ENCODE results near the gene PCNX3. TPM values are rescaled to one million over a fixed set of nuclear protein-coding genes. Genes with fewer than 3 reads are reported as not detected.
A peak's percentile ranks its signal among the peaks of the same experiment; 100 is the strongest.

Gene PCNX3
- total and polyA plus RNA-seq, 7 experiments from 2014 or later, result 2.2 to 64.9 (median 54.9) TPM

DNA sequence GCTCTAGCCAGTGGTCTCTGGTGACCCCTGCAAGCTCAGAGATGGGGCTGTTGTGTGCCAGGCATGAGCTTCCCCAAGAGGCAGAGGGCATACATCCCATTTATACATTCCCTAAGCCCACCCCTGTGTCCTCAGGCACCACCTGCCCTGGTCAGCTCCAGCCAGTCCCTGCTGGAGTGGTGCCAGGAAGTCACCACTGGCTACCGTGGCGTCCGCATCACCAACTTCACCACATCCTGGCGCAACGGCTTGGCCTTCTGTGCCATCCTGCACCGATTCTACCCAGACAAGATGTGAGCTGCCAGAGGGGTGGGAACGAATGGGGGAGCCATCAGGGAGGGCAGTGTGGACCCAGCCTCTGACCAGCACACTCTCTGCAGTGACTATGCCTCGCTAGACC, 31.5 kb upstream of the PCNX3 start:
- peaks cover 16 to 51% (median 32%) of the 10 kb centered on the region in 7 donors for H3K4me1 Mint-ChIP-seq
- no peak for ATAC-seq
- POLR2A ChIA-PET, result interaction anchor here (0.5 to 1.2 kb wide), 3 partner anchors 9 to 526 kb away, joined by 3 to 5 read pairs (median 3); partner anchors contain the start of genes EHBP1L1 and KCNK7
- CTCF ChIA-PET, result interaction anchor here (12.7 kb wide), 1 partner anchor 46 kb away, joined by 126 read pairs; no protein-coding TSS in a partner anchor
- DNase-seq, result no peak
- Histone ChIP-seq H3K9me3 (ENCODE audit: control insufficient read depth in 2 of 3, low read length in 3 of 3) (no peaks in the 10 kb centered on the region), H3K36me3 (ENCODE audit: control insufficient read depth in 2 of 3, insufficient read depth in 3 of 3, low read length in 3 of 3) (peaks cover 10 to 70% (median 17%) of the 10 kb centered on the region in 3 experiments), H3K27me3 (ENCODE audit: control insufficient read depth in 2 of 2, insufficient read depth in 2 of 2, low read length in 2 of 2) (no peaks in the 10 kb centered on the region), H3K4me3 (ENCODE audit: low read length) (no peak overlapping the region), H3K4me1 (ENCODE audit: control insufficient read depth in 2 of 2, insufficient read depth in 2 of 2, low read length in 2 of 2) (peaks cover 11 to 16% of the 10 kb centered on the region in 2 donors), H3K27ac (ENCODE audit: low read depth, low read length) (no peak overlapping the region)
- no peak overlapping the region for H3K4me3 Mint-ChIP-seq
- peak overlapping the region in 4 of 9 donors; percentile 28 to 73 (median 52) for H3K27ac Mint-ChIP-seq
- intact Hi-C loops (cut with micrococcal nuclease), result no loop called here
- H3K36me3 Mint-ChIP-seq, result peaks cover 0 to 17% (median 6%) of the 10 kb centered on the region in 5 donors
- peaks cover 0 to 2% (median 0%) of the 10 kb centered on the region in 11 donors for H3K9me3 Mint-ChIP-seq
- H3K27me3 Mint-ChIP-seq, result no peaks in the 10 kb centered on the region

- peaks cover 16 to 53% (median 31%) of the 10 kb centered on the region in 7 donors for H3K4me1 Mint-ChIP-seq
- no peak overlapping the region for H3K27ac ChIP-seq (ENCODE audit: low read depth, low read length)
- H3K4me1 ChIP-seq (ENCODE audit: control insufficient read depth in 2 of 2, insufficient read depth in 2 of 2, low read length in 2 of 2), result peaks cover 11 to 16% of the 10 kb centered on the region in 2 donors
- H3K36me3 ChIP-seq (ENCODE audit: control insufficient read depth in 2 of 3, insufficient read depth in 3 of 3, low read length in 3 of 3), result peaks cover 9 to 69% (median 17%) of the 10 kb centered on the region in 3 experiments
- H3K27me3 Mint-ChIP-seq, result no peaks in the 10 kb centered on the region
- POLR2A ChIA-PET, result interaction anchor here (1.2 to 7.2 kb wide), 3 partner anchors 8 to 42 kb away, joined by 5 to 66 read pairs (median 61); partner anchors contain the start of genes EHBP1L1 and KCNK7
- H3K9me3 Mint-ChIP-seq, result peaks cover 0 to 2% (median 0%) of the 10 kb centered on the region in 11 donors
- no peaks in the 10 kb centered on the region for H3K9me3 ChIP-seq (ENCODE audit: control insufficient read depth in 2 of 3, low read length in 3 of 3)
- ATAC-seq (no peak), DNase-seq (no peak)
- intact Hi-C loops (cut with micrococcal nuclease), result no loop called here
- no peak overlapping the region for H3K4me3 ChIP-seq (ENCODE audit: low read length)
- CTCF ChIA-PET, result interaction anchor here (12.7 kb wide), 1 partner anchor 47 kb away, joined by 126 read pairs; no protein-coding TSS in a partner anchor
- no peaks in the 10 kb centered on the region for H3K27me3 ChIP-seq (ENCODE audit: control insufficient read depth in 2 of 2, insufficient read depth in 2 of 2, low read length in 2 of 2)
- H3K27ac Mint-ChIP-seq, result no peak overlapping the region
- no peak overlapping the region for H3K4me3 Mint-ChIP-seq
- H3K36me3 Mint-ChIP-seq, result peaks cover 0 to 17% (median 6%) of the 10 kb centered on the region in 5 donors
These were observed 30.8 kb upstream of the PCNX3 start for GRCh38 chr11:65584723-65585171.

- Histone ChIP-seq H3K36me3 (ENCODE audit: control insufficient read depth in 2 of 3, insufficient read depth in 3 of 3, low read length in 3 of 3) (peaks cover 5 to 69% (median 11%) of the 10 kb centered on the region in 3 experiments), H3K9me3 (ENCODE audit: control insufficient read depth in 2 of 3, low read length in 3 of 3) (no peaks in the 10 kb centered on the region), H3K4me1 (ENCODE audit: control insufficient read depth in 2 of 2, insufficient read depth in 2 of 2, low read length in 2 of 2) (peaks cover 11 to 16% of the 10 kb centered on the region in 2 donors), H3K27me3 (ENCODE audit: control insufficient read depth in 2 of 2, insufficient read depth in 2 of 2, low read length in 2 of 2) (no peaks in the 10 kb centered on the region), H3K27ac (ENCODE audit: low read depth, low read length) (no peak overlapping the region), H3K4me3 (ENCODE audit: low read length) (no peak overlapping the region)
- Mint-ChIP-seq H3K36me3 (peaks cover 0 to 21% (median 6%) of the 10 kb centered on the region in 5 donors), H3K9me3 (peaks cover 0 to 2% (median 0%) of the 10 kb centered on the region in 11 donors), H3K4me1 (peaks cover 16 to 56% (median 31%) of the 10 kb centered on the region in 7 donors), H3K27ac (peak overlapping the region in 4 of 9 donors; percentile 10 to 69 (median 64)), H3K4me3 (no peak overlapping the region), H3K27me3 (no peaks in the 10 kb centered on the region)
- intact Hi-C loops (cut with micrococcal nuclease), result no loop called here
- DNase-seq (no peak), ATAC-seq (no peak)
- ChIA-PET POLR2A (interaction anchor here (0.7 to 7.2 kb wide), 6 partner anchors 9 to 42 kb away, joined by 4 to 66 read pairs (median 6); partner anchors contain the start of genes EHBP1L1, FAM89B and KCNK7), CTCF (interaction anchor here (0.6 to 12.7 kb wide), 4 partner anchors 9 to 356 kb away, joined by 3 to 126 read pairs (median 20); partner anchors contain the start of gene EHBP1L1)
These were observed 30.0 kb upstream of the PCNX3 start for GRCh38 chr11:65585396-65586246.

GRCh38 chr11:65586247-65586630, 29.3 kb upstream of the PCNX3 start:
- Mint-ChIP-seq H3K4me1 (peaks cover 16 to 57% (median 31%) of the 10 kb centered on the region in 7 donors), H3K4me3 (peak overlapping the region in 1 of 10 donors; percentile 39), H3K9me3 (peaks cover 0 to 2% (median 0%) of the 10 kb centered on the region in 11 donors), H3K27me3 (no peaks in the 10 kb centered on the region), H3K36me3 (peaks cover 0 to 22% (median 6%) of the 10 kb centered on the region in 5 donors), H3K27ac (peak overlapping the region in 6 of 9 donors; percentile 61 to 85 (median 68))
- intact Hi-C loops (cut with micrococcal nuclease), result no loop called here
- Histone ChIP-seq H3K27ac (ENCODE audit: low read depth, low read length) (no peak overlapping the region), H3K4me3 (ENCODE audit: low read length) (no peak overlapping the region), H3K4me1 (ENCODE audit: control insufficient read depth in 2 of 2, insufficient read depth in 2 of 2, low read length in 2 of 2) (peaks cover 11 to 16% of the 10 kb centered on the region in 2 donors), H3K27me3 (ENCODE audit: control insufficient read depth in 2 of 2, insufficient read depth in 2 of 2, low read length in 2 of 2) (no peaks in the 10 kb centered on the region), H3K36me3 (ENCODE audit: control insufficient read depth in 2 of 3, insufficient read depth in 3 of 3, low read length in 3 of 3) (peaks cover 0 to 66% (median 5%) of the 10 kb centered on the region in 3 experiments), H3K9me3 (ENCODE audit: control insufficient read depth in 2 of 3, low read length in 3 of 3) (no peaks in the 10 kb centered on the region)
- POLR2A ChIA-PET, result interaction anchor here (0.7 to 7.2 kb wide), 6 partner anchors 10 to 43 kb away, joined by 3 to 66 read pairs (median 6); partner anchors contain the start of genes EHBP1L1, FAM89B, KCNK7 and PCNX3
- ATAC-seq (no peak), DNase-seq (no peak)
- CTCF ChIA-PET, result interaction anchor here (5.2 to 12.7 kb wide), 2 partner anchors 10 to 48 kb away, joined by 36 to 126 read pairs; partner anchors contain the start of gene EHBP1L1

DNA sequence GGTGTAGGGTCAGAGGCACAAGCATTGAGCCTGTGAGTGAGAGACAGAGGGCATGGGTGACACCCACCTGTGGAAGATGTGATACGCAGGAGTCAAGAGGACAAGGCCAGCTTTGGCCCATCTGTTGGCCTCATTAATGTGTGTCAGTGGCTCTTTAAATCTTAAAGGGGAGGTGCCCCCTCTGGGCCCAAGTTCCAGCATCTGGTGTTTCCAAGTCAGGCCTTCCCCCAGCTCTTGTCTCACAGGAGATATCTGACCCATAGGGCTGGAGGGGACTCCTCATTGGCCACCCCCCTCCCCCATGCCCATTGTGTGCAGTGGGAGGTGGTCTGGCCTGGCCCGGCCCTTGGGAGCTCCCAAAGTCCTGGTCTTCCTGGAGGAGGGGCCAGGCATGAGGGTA, 28.9 kb upstream of the PCNX3 start:
- Mint-ChIP-seq H3K27ac (peak overlapping the region in 6 of 9 donors; percentile 61 to 85 (median 68)), H3K36me3 (peaks cover 0 to 21% (median 6%) of the 10 kb centered on the region in 5 donors), H3K4me1 (peaks cover 16 to 55% (median 30%) of the 10 kb centered on the region in 7 donors), H3K27me3 (no peaks in the 10 kb centered on the region), H3K4me3 (peak overlapping the region in 1 of 10 donors; percentile 39), H3K9me3 (peaks cover 0 to 2% (median 0%) of the 10 kb centered on the region in 11 donors)
- Histone ChIP-seq H3K4me1 (ENCODE audit: control insufficient read depth in 2 of 2, insufficient read depth in 2 of 2, low read length in 2 of 2) (peaks cover 11 to 16% of the 10 kb centered on the region in 2 donors), H3K4me3 (ENCODE audit: low read length) (no peak overlapping the region), H3K9me3 (ENCODE audit: control insufficient read depth in 2 of 3, low read length in 3 of 3) (no peaks in the 10 kb centered on the region), H3K36me3 (ENCODE audit: control insufficient read depth in 2 of 3, insufficient read depth in 3 of 3, low read length in 3 of 3) (peaks cover 0 to 64% (median 3%) of the 10 kb centered on the region in 3 experiments), H3K27me3 (ENCODE audit: control insufficient read depth in 2 of 2, insufficient read depth in 2 of 2, low read length in 2 of 2) (no peaks in the 10 kb centered on the region), H3K27ac (ENCODE audit: low read depth, low read length) (no peak overlapping the region)
- ChIA-PET POLR2A (interaction anchor here (0.6 to 7.2 kb wide), 8 partner anchors 9 to 359 kb away, joined by 3 to 66 read pairs (median 6); partner anchors contain the start of genes EHBP1L1, FAM89B, KCNK7 and PCNX3), CTCF (interaction anchor here (2.0 to 12.7 kb wide), 3 partner anchors 10 to 56 kb away, joined by 4 to 126 read pairs (median 36); partner anchors contain the start of gene EHBP1L1)
- ATAC-seq (no peak), DNase-seq (no peak)
- intact Hi-C loops (cut with micrococcal nuclease), result no loop called here
